ENCODE data around the gene SRPK3.

Gene SRPK3

DNA sequence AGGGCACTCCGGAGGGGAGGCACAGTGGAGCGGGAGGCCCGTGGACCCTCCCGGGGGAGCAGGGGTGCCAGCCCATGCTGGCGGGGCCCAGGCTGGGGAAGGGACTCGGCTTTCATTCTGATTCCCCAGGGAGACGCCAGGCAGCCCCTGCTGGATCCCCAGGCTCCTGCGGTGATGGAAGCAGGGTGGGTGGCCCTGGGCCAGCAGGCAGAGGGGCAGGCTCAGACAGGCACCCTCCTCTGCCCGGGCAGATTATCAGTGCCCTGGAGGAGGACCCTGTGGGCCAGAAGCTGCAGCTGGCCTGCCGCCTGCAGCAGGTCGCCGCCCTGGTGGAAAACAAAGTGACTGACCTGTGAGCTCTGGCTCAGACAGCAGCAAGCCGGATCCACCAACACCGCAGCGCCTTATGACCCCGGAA, 2.1 kb upstream of the SRPK3 start:
- DNase-seq (ENCODE audit: low read depth): peak; percentile 37
- no peak overlapping the region for H3K4me3 ChIP-seq (ENCODE audit: low read depth, low read length)
- TF ChIP-seq, protein P1, sequence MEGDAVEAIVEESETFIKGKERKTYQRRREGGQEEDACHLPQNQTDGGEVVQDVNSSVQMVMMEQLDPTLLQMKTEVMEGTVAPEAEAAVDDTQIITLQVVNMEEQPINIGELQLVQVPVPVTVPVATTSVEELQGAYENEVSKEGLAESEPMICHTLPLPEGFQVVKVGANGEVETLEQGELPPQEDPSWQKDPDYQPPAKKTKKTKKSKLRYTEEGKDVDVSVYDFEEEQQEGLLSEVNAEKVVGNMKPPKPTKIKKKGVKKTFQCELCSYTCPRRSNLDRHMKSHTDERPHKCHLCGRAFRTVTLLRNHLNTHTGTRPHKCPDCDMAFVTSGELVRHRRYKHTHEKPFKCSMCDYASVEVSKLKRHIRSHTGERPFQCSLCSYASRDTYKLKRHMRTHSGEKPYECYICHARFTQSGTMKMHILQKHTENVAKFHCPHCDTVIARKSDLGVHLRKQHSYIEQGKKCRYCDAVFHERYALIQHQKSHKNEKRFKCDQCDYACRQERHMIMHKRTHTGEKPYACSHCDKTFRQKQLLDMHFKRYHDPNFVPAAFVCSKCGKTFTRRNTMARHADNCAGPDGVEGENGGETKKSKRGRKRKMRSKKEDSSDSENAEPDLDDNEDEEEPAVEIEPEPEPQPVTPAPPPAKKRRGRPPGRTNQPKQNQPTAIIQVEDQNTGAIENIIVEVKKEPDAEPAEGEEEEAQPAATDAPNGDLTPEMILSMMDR (IDR thresholded peaks at IDR 0.05; ENCODE audit: low read depth, low read length): peak; percentile 16
- no peak for TF ChIP-seq POLR2A (IDR thresholded peaks at IDR 0.05; ENCODE audit: extremely low read depth, insufficient read length)
- no peak for TF ChIP-seq MYC (IDR thresholded peaks at IDR 0.05; ENCODE audit: low read depth, low read length)

DNA sequence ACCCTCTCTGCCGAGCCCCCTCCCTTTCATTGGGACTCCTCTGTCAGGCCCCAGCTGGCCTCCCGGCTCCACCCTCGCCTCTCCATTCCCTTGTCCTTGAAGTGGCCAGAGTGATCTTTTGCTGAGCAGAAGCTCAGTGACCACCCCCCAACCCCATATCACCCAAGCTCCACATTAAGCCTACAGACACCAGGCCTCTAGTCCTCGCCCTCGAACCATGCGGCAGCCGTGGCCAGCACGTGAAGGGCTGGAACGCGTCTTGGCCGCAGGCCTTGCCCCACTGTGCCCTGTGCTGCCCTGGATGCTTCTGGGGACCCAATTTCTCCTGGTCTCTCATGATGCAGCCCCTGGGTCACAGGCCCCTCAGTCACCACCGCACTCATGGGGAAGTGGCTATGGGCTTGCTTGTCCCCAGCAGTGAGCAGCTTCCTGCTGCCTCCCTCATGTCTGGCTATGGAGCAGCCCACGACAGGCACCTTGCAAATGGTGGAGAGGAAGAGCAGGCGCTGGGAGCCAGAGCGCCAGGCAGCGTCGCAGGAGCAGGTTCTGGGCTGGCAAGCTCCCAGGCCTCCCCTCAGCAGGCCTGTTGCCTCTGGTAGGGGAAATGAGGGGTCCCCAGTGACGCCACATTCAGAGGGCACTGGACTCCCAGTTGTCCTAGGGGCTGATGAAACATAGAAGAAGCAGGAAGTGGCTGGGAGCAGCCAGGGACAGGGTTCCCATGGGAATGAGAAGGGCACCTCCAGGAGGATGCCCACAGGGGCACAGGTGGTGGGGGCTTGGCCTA, 757 bp upstream of the SRPK3 start:
- TF ChIP-seq, protein P2, sequence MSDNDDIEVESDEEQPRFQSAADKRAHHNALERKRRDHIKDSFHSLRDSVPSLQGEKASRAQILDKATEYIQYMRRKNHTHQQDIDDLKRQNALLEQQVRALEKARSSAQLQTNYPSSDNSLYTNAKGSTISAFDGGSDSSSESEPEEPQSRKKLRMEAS (IDR thresholded peaks at IDR 0.05; ENCODE audit: low read depth, low read length): no peak
- TF ChIP-seq, protein P1 (IDR thresholded peaks at IDR 0.05; ENCODE audit: low read depth, low read length): no peak
- TF ChIP-seq MYC (IDR thresholded peaks at IDR 0.05; ENCODE audit: low read depth, low read length): no peak
- no peak for TF ChIP-seq POLR2A (IDR thresholded peaks at IDR 0.05; ENCODE audit: extremely low read depth, insufficient read length)
- peak; percentile 76 for DNase-seq (ENCODE audit: low read depth)
- no peak overlapping the region for H3K4me3 ChIP-seq (ENCODE audit: low read depth, low read length)

DNA sequence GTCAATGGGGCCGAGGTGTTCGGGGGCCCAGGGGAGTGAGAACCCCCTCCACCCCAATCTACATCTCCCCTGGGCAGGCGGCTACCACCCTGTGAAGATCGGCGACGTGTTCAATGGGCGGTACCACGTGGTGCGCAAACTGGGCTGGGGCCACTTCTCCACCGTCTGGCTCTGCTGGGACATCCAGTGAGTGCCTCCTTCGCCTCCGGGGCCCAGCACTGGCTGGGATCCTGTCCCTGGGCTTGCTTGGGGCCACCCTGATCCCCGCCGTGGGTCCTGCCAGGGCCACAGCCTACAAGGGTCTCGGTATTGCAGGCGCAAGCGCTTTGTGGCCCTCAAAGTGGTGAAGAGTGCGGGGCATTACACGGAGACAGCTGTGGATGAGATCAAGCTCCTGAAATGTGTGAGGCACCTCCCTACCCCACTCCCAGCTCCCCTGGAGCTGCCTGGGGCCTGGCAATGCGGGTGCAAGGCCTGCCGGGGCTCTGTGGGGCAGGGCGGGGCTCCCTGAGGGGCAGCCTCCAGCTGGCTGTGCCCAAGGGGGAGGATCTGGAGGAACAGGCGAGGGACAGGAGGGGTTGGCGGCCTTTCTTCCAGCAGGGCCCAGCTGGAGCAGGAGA, 697 bp downstream of the SRPK3 start:
- TF ChIP-seq, protein P2 (IDR thresholded peaks at IDR 0.05; ENCODE audit: low read depth, low read length): no peak
- TF ChIP-seq, protein P1 (IDR thresholded peaks at IDR 0.05; ENCODE audit: low read depth, low read length): no peak
- DNase-seq (ENCODE audit: low read depth): no peak

DNA sequence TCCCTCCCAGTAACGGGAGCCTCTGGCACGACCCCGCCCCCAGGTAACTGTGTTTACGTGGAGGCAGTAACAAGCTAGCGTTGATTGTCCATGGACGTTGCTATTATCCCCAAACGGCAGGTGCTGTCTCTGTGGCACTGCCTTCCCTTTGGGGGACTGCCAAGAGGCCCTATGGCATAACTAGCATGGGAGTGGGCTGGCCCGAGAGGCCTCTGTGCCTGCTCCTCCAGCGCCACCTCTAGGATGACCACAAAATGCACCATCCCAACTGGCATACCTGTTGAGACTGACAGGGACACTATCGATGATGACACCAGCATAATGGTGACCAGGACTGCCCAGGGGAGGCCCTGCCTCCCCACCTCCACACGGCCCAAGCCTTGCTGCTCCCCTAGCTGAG, 1.5 kb downstream of the SRPK3 start:
- DNase-seq (ENCODE audit: low read depth): peak; percentile 45
- H3K4me3 ChIP-seq (ENCODE audit: low read depth, low read length): no peak overlapping the region
- TF ChIP-seq, protein P1 (IDR thresholded peaks at IDR 0.05; ENCODE audit: low read depth, low read length): no peak
- TF ChIP-seq, protein P2 (IDR thresholded peaks at IDR 0.05; ENCODE audit: low read depth, low read length): no peak
- TF ChIP-seq MYC (IDR thresholded peaks at IDR 0.05; ENCODE audit: low read depth, low read length): no peak
- TF ChIP-seq POLR2A (IDR thresholded peaks at IDR 0.05; ENCODE audit: extremely low read depth, insufficient read length): no peak

More for the DNA sequence above, 697 bp downstream of the SRPK3 start:
- no peak overlapping the region for H3K4me3 ChIP-seq (ENCODE audit: low read depth, low read length)

DNA sequence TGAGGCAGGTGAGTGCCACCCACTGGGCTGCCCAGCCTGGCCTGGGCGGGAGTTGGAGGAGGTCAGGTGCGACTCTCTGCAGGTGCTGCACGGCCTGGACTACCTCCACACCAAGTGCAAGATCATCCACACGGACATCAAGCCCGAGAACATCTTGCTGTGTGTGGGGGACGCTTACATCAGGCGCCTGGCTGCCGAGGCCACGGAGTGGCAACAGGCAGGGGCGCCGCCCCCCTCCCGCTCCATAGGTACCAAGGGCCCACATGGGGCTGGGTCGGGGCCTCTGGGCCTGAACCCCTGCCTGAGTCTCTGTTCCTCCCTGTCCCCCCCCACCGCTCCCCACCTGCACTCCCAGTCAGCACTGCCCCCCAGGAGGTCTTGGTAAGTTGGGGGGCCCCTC, 2.0 kb downstream of the SRPK3 start:
- no peak overlapping the region for H3K4me3 ChIP-seq (ENCODE audit: low read depth, low read length)
- no peak for DNase-seq (ENCODE audit: low read depth)
- TF ChIP-seq, protein P1 (IDR thresholded peaks at IDR 0.05; ENCODE audit: low read depth, low read length): no peak
- TF ChIP-seq, protein P2 (IDR thresholded peaks at IDR 0.05; ENCODE audit: low read depth, low read length): no peak
- no peak for TF ChIP-seq MYC (IDR thresholded peaks at IDR 0.05; ENCODE audit: low read depth, low read length)
- no peak for TF ChIP-seq POLR2A (IDR thresholded peaks at IDR 0.05; ENCODE audit: extremely low read depth, insufficient read length)
